ENCODE measurements around the gene LCN12.

DNA sequence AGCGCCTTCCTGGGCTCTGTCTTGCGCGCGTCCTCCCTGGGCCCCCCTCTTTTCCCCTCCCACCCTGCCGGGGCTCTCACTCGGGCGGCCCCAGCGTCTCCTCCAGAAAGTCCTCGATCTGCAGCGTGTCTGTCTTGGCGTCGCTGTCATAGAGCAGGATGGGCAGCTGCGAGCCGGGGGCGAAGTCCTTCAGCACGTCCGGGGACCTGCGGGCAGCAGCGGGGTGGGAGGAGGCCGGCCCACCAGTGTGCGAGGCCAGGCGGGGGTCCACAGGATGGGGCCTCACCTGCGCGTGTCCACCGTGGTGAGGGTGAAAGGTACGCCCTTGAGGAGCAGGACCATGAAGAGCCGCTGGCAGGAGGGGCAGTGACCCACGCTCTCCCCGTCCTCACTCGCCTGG, 43.3 kb downstream of the LCN12 start:
- TF ChIP-seq, protein P1, sequence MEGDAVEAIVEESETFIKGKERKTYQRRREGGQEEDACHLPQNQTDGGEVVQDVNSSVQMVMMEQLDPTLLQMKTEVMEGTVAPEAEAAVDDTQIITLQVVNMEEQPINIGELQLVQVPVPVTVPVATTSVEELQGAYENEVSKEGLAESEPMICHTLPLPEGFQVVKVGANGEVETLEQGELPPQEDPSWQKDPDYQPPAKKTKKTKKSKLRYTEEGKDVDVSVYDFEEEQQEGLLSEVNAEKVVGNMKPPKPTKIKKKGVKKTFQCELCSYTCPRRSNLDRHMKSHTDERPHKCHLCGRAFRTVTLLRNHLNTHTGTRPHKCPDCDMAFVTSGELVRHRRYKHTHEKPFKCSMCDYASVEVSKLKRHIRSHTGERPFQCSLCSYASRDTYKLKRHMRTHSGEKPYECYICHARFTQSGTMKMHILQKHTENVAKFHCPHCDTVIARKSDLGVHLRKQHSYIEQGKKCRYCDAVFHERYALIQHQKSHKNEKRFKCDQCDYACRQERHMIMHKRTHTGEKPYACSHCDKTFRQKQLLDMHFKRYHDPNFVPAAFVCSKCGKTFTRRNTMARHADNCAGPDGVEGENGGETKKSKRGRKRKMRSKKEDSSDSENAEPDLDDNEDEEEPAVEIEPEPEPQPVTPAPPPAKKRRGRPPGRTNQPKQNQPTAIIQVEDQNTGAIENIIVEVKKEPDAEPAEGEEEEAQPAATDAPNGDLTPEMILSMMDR (optimal IDR thresholded peaks at IDR 0.05 in 1 of 3, IDR thresholded peaks at IDR 0.05 in 1 of 3, conservative IDR thresholded peaks at IDR 0.05 in 1 of 3; ENCODE audit: extremely low read depth in 1 of 3, insufficient read depth in 2 of 3, low read length in 3 of 3): no peak
- no peak for TF ChIP-seq EZH2 (IDR thresholded peaks at IDR 0.05; ENCODE audit: low read length)
